Transverse colon (tissue), 4 donors: ENCODE results near the gene ARSG.

ENCODE experiments used
- POLR2AphosphoS5 ChIP-seq, 3 donors: sonication (generic); formaldehyde crosslinking; IDR thresholded peaks; one replicate each; pipeline ENCODE4 v1.6.1; 2016; ENCODE audit warnings: antibody characterized with exemption in 3 of 3
- TF ChIP-seq, protein P1 (sequence below), 5 experiments: fragments of 200-600 bp in 3 of 5; fragments of 450-650 bp in 2 of 5; sonication (generic) in 3 of 5; IDR thresholded peaks; 1 replicate in 2 of 5; 2 replicates in 3 of 5; pipeline ENCODE4 v1.5.1; 2016 to 2017; ENCODE audit warnings: antibody characterized with exemption in 5 of 5, inconsistent platforms in 3 of 5, mild to moderate bottlenecking in 2 of 5, moderate library complexity in 1 of 5

DNA sequence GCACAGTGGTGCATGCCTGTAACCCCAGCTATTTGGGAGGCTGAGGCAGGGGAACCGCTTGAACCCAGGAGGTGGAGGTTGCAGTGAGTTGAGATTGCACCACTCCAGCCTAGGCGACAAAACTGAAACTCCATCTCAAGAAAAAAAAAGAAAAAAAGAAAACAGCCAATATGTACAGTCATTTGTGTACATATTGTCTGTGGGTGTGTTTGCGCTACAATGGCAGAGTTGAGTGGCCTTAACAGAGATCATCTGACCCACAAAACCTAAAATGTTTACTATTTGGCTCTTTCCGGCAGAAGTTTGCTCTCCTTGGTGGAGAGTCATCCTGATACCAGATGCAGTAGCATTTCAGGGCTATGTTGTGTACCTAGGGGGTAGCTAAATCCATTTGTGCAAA is 57.9 kb downstream of the ARSG start:
- TF ChIP-seq, protein P1, sequence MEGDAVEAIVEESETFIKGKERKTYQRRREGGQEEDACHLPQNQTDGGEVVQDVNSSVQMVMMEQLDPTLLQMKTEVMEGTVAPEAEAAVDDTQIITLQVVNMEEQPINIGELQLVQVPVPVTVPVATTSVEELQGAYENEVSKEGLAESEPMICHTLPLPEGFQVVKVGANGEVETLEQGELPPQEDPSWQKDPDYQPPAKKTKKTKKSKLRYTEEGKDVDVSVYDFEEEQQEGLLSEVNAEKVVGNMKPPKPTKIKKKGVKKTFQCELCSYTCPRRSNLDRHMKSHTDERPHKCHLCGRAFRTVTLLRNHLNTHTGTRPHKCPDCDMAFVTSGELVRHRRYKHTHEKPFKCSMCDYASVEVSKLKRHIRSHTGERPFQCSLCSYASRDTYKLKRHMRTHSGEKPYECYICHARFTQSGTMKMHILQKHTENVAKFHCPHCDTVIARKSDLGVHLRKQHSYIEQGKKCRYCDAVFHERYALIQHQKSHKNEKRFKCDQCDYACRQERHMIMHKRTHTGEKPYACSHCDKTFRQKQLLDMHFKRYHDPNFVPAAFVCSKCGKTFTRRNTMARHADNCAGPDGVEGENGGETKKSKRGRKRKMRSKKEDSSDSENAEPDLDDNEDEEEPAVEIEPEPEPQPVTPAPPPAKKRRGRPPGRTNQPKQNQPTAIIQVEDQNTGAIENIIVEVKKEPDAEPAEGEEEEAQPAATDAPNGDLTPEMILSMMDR (IDR thresholded peaks at IDR 0.05): no peak
- no peak for TF ChIP-seq POLR2AphosphoS5 (IDR thresholded peaks at IDR 0.05)
